GM18907 (cell line): ENCODE results near the gene EHD4.

Source experiments
- ATAC-seq: cut with Tn5 transposase; IDR thresholded peaks from one replicate; pipeline ENCODE4 v1.9.1; 2021; ENCODE audit warnings: mild to moderate bottlenecking, moderate library complexity; ENCODE audit not compliant: unreplicated experiment

The EHD4 gene

DNA sequence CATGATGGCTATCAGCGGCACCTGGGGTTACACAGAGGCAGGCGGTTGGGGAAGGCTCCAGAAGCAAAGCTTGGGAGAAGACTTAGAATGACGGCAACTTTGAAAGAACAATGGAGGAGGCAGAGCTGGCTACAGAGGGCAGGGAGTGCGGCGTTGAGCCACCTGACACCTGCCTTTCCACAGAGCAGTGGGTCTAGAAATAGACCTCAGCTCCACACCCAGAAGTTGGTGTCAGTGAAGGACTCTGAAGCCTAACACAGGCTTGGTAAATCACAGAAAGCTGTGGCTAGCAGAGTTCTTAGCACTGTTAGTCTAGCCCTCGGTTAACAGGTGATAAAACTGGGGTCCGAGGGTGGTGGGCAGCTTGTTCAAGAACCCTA, 23.1 kb upstream of the EHD4 start:
- ATAC-seq: no peak

DNA sequence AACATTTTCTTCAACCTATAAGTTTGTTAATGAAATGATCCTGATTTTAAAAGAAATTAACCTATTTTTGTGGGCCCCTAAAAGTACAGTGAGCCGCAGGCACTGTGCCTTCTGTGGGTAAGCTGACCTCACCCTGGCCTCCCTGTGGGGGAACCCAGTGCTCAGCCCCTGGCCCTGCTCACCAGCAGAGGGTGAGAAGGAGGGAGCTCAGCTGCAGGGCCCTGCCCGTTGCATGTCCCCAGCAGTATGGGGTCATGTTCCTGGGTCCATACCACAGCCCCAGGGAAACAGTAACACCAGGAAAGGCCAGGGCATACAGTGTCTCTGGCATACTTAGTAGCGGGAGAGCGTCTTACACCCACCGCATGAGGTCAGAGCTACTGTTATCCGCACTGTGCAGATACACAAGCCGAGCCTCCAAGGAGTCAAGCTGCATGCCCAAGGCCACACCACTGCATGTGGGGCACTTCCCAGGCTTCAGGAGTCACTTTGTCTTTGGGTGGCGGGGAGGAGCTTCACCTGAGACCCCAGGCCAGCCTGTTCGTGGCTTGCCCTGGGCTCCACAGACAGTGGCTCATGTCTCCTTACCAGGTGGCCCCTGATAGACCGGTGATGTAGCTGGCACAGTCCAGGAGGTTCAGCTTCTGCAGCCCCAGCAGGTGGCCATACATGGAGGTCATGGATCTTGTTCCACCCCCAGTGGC, 22.6 kb upstream of the EHD4 start:
- no peak for ATAC-seq

DNA sequence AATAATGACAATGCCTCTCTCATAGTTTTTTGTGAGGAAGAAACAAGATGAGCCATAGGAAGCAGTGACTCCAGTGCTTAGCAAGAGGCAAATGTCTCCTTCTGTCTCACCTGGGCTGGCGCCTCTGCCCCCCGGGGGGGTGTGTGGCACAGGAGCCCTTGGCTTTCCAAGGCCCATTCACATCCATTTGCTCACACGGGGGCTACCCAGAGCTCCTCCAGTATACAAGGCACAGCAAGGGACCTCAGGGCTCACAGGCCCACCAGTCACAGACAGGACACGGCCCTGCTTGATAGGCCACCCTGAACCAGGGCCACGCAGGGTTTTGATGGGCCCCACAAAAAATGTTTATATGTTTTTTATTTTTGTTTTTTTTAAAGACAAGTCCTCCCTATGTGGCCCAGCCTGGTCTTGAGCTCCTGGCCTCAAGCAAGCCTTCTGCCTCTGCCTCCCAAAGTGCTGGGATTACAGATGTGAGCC, 21.9 kb upstream of the EHD4 start:
- ATAC-seq: no peak

DNA sequence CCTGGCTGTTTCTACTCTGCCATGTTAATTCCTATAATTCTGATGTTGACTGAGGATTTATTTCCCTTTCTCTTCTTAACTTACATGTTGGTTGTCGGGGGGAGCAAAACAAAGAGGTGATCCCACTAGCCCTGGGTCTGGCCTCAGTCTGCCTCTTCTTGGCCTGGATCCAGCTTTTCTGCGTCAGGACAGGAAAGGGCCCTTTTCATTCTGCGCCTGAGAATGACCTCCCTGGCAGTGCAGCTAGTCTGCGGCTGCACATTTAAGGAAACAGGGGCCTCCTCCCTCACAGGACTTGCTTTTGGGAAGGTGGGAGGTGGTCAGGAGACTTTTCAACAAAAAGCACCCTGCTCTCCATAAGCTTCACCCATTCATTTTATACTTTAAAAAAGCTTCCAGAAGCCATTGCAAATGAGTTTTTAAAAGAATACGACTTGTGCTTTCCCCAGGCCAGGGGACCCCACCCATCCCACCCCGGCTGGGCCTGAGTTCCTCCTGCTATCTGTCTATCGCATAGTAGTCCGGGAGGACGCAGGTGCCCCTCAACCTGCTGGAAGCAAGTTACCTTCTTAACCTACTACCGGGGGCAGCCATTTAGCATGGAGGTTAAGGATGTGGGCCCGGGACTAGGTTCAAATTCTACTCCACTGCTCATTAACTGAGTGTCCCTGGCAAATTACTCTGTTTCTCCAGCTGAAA, 21.3 kb upstream of the EHD4 start:
- ATAC-seq: no peak

DNA sequence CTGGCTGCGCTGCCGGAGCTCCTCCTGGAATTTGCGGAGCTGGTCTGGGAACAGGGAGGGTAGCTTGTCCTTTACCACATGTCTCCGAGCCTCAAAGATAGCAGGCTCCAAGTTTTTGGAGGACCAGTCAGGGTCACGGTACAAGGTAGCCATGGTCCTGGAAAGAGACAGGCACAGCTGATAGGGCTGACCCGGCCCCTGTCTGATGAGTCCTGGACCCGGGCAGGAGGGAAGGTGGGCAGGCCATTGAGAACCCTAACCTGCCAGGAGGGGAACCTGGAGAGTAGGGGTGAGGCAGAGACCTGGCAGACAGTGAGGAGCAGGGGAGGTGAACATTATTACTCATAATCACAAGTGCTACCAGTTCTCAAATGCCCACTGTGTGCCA, 20.4 kb upstream of the EHD4 start:
- ATAC-seq: no peak

DNA sequence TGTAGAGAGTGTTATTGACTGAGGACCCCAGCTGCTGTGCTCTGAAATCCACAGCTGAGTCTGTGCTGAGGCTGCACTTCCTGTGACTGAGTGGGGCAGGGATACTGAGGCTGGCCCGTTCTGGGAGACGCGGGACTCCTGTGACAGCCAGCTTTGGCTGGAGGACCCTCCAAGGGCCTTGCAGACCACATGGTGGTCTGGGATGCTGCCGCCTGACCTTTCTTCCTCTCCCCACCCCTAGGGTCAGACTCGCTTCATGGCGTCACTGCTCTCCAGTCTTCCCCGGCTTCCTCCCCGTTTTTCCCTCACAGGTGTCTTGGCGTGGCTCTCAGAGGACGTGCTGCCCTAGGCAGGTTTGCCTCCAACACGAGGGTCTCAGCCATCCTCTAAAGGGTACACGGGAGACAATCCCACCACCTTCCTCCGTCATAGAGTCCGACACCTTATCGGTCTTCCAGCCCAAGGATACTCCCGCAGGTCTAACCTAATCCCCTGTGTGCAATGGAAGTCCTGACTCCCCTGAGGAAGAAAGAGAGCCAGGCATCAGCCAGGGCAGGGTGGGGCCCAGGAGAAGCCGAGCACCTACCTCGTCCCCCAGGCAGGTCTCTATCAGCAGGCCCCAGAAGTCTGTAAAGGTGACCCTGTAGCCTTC, 19.9 kb upstream of the EHD4 start:
- no peak for ATAC-seq

DNA sequence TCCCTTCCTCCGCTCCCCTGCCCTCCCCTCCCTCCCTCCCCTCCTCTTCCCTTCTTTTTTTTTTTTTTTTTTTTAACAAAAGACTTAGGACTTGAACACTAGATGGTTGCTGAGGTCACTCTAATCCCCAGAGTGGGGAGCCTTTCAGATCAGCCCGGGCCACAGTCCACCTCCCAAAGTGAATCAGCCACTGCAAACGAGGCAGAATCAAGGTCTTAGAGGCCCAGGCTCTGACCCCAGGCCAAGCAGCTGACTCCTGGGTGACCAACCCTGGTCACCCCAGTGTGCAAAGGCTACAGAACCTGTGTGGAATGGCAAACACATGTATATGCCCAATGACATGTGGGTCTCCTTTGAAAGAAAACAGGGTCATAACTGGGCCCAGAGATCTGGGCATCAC, 18.3 kb upstream of the EHD4 start:
- no peak for ATAC-seq

DNA sequence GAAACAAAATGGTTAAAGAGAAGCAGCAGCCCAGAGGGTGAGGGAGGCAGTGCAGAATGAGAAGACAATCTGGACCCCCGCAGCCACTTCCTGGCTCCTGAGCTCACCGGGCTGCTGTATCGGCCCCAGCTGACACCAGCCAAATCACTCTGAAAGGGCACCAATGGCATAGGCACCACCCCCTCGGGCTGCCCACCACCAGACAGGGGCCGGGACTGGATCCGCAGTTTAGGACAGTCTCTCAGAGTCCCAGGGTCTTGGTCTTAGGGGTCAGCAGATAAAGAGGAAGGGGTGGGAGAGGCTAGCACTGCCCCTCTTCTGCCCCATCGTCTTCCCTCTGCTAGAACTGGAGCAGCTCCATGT, 17.9 kb upstream of the EHD4 start:
- ATAC-seq: no peak

DNA sequence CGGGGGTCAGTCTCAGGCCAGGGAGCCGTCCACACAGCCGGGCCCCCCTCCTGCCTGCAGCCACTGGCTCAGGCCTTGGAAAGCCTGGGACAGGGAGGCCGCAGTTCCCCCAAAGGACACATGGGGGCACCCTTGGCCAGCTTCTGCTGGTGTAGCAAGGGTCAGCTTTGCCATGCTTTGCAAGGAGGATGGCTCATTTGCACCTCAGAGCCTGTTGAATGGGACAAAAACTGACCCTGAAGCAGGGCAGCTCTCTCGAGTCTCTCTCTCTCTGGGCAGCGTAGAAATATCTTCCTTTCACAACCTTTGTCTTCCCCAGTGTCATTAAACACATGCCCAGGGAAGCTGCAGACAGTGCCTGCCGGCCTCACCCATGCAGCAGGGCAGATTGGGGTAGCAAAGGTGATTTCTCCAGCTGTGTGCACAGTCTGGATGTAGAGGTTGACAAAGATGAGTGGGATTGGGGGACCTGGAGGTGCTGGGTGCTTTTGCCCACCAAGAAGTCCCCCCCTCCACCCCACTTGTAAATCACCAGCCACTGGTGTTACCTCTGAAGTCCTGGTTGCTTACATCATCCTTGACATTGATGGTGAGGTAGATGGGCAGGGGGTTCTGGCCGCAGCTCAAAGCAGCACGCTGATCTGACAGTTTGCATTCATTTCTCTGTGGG, 17.4 kb upstream of the EHD4 start:
- peak; percentile 62 for ATAC-seq

DNA sequence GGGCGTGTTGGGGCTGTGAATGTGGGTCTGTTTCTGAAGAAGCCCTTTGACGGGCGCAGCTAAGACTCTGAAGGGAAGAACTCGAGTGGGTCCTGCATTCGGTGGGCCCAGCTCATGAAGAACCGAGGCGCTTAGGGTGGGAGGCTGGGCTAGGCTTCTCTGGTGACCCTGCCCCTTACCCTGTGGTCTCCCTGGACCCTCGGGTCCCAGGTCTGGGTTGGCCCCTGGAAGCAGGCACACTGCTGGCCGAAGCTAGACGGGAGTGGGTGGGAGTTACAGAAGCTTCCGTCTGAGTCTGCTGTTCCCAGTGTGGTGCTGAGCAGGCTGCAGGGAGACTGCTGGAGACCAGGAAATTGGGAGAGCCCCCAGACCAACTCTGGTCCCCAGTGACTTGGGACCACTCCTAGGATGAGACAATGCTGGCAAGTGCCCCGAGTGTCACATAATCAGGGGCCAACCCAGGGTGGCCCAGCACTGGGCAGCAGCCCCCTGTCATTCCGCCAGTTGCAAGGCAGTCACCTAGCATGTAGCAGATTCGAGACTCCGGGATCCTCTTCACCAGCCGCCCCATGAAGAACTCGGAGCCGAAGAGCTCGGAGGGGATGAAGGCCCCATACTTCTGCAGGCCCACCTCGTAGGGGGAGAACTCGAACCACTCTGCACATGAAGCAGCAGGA, 16.7 kb upstream of the EHD4 start:
- no peak for ATAC-seq

DNA sequence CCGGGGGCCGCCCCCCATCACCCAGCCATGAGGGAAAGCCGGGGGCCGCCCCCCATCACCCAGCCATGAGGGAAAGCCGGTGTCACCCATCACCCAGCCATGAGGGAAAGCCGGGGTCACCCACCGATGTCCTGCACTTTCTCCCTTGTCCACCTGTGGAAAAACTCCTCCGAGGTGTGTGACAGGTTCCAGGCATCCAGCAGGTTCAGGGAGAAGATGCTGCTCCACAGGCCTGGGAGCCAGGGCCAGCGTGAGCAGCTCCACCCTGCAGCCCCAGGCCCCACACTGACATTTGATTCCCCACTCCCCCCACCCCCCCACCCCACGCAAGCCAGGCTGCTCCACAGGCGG, 15.5 kb upstream of the EHD4 start:
- no peak for ATAC-seq

DNA sequence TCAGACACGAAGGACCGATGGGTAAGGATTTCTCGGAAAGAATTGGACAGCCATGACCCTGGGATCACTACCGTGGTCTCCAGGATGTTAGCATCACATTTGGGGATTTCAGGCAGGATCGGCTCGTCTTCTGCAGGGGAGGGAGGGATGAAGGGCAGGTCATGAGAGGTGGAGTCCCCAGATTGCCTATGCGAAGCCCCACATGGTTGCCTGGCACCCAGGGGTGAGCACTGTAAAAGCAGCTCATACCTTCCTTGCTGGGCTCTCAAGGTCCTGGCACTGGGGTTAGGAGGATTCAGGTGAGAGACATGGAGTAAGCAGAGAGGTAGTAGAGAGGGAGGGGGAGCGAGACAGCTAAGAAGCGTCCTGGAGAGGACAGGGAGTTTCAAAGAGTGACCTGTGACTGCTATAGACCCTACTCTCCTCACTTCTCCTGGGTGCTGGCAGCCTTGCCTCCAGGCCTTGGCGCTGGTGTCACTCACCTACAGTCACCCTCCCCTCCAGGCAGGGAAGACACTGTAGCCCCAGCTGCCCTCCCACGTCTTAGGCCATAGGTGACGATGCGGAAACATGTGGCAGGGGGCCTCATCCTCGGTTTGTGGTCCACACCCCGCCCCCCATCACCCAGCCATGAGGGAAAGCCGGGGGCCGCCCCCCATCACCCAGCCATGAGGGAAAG, 15.0 kb upstream of the EHD4 start:
- ATAC-seq: no peak

DNA sequence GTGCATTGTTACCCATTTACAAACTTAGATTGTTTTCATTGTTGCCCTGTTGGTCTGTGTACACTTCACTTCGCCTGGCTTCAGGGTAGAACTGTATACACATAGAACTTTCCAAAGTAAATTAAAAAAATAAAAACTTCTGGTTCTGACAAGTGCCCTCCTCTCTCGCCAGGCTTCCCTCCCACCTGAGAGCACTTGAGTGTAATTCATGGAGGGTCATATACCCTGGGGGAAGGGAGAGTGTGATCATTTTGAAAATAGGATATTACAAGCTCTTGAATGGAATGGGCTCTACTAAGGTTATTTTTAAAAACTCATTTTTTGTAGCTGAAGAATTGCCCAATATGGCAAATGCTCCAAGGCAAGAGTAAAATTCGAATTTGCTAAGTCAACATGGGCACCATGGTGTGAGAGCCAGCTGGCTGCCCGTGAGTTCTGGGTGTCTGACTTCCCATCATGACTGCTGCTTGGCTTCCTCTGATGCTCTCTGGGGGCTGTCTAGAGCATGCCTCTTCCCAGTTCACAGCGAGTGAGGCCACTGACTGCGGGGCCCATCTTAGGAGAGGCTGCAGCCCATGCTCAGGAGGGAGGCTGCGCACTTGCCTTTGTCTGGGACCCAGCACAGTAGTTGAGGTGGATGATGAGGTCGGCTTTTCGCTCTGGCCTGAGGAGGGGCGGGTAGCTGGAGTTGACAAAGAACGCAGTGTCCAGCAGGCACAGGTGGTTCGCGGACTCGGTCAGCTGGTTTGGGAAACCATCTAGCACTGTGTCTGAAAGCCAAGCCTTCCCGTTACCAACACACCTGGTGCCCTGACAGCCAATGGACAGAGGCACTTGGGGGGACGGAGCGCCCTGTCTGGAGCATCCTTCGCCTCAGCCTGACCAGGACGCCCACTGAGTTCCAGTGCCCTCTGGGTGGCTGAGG, 13.1 kb upstream of the EHD4 start:
- ATAC-seq: no peak

DNA sequence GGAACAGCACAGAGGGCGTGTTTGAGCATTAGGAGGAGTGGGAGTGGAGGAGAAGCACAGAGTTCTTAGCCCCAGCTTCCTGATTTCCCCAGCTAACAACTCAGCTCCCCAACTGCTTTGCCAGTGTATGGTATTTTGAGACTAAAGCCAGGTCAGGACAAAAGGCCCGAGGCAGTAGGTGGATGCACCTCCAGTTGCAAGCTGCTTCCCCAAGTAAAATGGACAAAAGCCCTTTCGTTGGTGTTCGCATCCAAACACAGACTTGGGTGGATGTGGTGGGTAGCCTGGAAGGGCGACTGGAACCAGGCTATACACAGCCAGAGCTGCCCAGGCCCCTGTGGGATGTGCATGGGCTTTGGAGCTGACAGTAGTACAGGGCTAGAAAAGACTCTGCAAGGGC, 12.3 kb upstream of the EHD4 start:
- no peak for ATAC-seq

DNA sequence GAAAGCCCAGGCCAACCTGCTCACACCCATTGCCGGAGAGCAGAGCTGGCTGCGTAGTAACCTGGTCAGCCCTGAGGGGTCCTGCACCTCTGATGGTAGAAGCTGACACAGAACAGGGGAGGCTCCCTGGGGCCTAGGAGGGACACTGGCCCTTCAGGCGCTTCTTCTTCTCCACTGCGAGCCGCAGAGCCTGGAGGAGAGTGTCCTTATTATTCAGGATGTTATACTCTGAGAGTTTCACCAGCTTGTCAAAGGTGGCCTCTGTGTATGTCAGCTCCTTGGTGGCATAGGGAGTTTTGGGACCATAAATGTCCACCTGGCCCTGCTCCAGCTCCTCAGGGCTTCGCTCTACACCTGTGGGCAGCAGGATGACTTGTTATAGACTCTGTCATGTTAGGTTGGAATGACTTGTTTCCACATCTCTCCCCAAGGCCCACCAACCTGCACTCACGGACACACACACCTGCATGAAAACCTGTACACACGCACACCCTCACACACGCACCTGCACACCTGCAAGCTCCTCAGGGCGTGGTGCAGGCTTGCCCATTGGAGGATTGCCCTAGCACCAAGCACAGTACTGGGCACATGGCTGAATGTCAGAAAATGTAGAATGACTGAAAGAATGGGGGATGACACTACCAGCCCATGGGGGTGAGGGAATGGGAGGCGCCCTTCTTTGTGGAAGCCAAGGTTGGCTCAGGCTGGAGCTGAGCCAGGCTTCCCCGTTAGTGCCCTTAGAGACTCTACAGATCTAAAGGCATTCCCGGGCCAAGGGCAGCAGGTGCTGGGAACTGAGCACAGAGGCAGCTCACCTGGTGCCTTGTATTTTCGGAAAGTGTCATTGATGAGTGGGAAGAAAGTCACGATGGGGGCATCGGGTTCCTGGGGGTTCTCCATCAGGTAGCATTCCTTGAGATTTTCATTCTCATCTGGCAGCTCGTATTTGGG, 11.5 kb upstream of the EHD4 start:
- no peak for ATAC-seq

DNA sequence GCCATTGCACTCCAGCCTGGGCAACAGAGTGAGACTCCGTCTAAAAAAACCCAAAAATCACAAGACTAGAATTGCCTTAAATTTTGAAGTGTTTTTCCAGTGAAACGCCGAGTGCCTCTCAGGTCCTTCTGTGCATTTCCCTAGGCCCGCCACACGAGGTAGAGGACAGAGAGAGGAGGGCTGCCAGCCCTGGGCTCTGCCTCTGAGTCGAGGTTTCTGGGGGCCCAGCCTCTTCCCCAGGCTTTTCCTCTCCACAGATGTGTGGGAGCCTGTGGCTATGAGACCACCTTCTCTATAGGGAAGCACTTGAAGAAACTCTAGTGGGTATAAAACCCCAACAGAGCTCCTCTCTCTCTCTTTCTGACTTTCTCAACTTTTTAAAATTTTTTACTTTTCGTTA, 10.9 kb upstream of the EHD4 start:
- ATAC-seq: no peak

DNA sequence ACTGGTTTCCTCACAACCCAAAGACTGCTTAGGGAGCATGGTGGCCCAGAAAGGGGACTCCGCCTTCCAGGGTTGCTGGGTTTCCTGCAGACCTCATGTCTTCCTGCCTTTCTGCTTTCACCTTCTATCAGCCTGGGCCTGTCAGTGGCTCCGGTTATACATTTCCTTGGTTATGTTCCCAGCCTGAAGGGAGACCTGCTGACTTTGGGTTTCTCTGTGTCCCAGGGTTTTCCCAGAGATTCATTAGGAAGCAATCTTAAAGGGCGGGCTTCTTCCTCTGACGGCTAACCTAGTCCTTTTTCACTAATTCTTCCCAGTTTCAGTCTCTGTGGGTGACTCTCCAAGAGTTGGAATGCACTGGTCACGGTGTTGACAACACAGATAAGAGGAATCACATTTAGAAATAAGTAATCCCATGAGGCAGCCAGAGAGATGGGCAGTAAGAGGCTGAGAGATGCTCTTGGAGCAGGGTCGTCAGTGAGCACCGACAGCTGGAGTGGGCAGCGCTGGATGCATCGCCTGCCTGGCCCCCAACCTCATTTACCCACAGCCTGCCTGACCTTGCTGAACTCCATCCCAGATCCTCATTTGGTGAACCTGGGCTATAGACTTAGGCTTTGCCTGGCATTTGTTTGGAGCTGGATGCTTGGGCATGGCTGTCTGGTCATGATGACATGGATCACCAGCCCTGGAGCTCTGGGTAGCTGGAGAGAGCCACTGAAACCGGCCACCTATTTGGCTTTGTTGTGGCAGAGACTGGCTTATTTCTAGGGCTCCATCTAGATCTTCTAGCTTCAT, 10.0 kb upstream of the EHD4 start:
- no peak for ATAC-seq
